SK-N-SH (cell line): Measurements from ENCODE around the gene PPM1E.

Source experiments
- CHD2 ChIP-seq: fragments of 150-350 bp; IDR thresholded peaks from 2 replicates; pipeline ENCODE4 v1.6.1; 2018; ENCODE audit warnings: low read length; ENCODE audit not compliant: partially characterized antibody
- EP300 ChIP-seq, 2 experiments: IDR thresholded peaks; 2 replicates each; pipeline versions ENCODE4 v1.4.0 to v1.6.1; 2012; ENCODE audit warnings: borderline replicate concordance in 1 of 2, low read depth in 1 of 2, low read length in 1 of 2
- EZH2phosphoT487 ChIP-seq: fragments of 200-600 bp; sonication (generic); IDR thresholded peaks from 2 replicates; pipeline ENCODE4 v1.6.1; 2017; ENCODE audit warnings: low read depth, mixed run types, mild to moderate bottlenecking, antibody characterized with exemption, moderate library complexity, borderline replicate concordance
- POLR2AphosphoS5 ChIP-seq: IDR thresholded peaks from 2 replicates; pipeline ENCODE4 v1.6.1; 2012; ENCODE audit warnings: low read depth, low read length
- RAD21 ChIP-seq: IDR thresholded peaks from 2 replicates; pipeline ENCODE4 v1.6.1; 2012; ENCODE audit warnings: mild to moderate bottlenecking, low read length
- RFX5 ChIP-seq: IDR thresholded peaks from 2 replicates; pipeline ENCODE4 v1.6.1; 2012; ENCODE audit warnings: mild to moderate bottlenecking, improper control_type of control experiment, low read length
- TAF1 ChIP-seq: IDR thresholded peaks from 2 replicates; pipeline ENCODE4 v1.6.1; 2012; ENCODE audit warnings: low read depth, mild to moderate bottlenecking, low read length, moderate library complexity, borderline replicate concordance
- TEAD4 ChIP-seq: IDR thresholded peaks from 2 replicates; pipeline ENCODE4 v1.4.0; 2012; ENCODE audit warnings: mild to moderate bottlenecking, borderline replicate concordance; ENCODE audit not compliant: insufficient read depth
- YY1 ChIP-seq: IDR thresholded peaks from 2 replicates; pipeline ENCODE4 v1.4.0; 2012; ENCODE audit warnings: low read depth, mild to moderate bottlenecking
- TF ChIP-seq, protein P1 (sequence below): IDR thresholded peaks from 2 replicates; pipeline ENCODE4 v1.4.0; 2012; ENCODE audit warnings: low read depth
- TF ChIP-seq, protein P2 (sequence below): fragments of 200-600 bp; sonication (generic); IDR thresholded peaks from 2 replicates; pipeline ENCODE4 v1.6.1; 2017; ENCODE audit warnings: antibody characterized with exemption, mild to moderate bottlenecking, moderate library complexity
- TF ChIP-seq, protein P3 (sequence below): IDR thresholded peaks from 2 replicates; pipeline ENCODE4 v1.6.1; 2012; ENCODE audit warnings: mild to moderate bottlenecking, low read depth, low read length, moderate library complexity
- TF ChIP-seq, protein P4 (sequence below): fragments of 150-350 bp; IDR thresholded peaks from 2 replicates; pipeline ENCODE4 v1.6.1; 2017; ENCODE audit warnings: antibody characterized with exemption, low read length, low read depth, borderline replicate concordance

DNA sequence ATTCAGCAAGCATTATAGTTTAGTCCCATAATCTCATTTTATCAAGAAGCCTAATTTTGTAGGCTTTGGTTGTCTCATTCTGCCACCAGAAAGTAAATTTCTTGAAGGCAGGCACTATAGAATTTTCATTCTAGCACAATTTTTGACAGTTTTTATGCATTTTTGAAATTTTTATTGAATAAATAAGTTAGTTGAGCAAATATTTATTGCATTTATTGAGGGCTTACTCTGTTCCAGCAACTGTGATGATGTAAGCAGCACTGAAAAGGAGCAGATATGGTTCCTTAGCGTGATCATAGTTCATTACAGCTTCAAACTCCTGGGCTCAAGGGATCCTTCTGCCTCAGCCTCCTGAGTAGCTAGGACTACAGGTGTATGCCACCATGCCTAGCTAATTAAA is 34.2 kb downstream of the PPM1E start:
- TF ChIP-seq, protein P1, sequence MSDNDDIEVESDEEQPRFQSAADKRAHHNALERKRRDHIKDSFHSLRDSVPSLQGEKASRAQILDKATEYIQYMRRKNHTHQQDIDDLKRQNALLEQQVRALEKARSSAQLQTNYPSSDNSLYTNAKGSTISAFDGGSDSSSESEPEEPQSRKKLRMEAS = no peak
- TF ChIP-seq, protein P2, sequence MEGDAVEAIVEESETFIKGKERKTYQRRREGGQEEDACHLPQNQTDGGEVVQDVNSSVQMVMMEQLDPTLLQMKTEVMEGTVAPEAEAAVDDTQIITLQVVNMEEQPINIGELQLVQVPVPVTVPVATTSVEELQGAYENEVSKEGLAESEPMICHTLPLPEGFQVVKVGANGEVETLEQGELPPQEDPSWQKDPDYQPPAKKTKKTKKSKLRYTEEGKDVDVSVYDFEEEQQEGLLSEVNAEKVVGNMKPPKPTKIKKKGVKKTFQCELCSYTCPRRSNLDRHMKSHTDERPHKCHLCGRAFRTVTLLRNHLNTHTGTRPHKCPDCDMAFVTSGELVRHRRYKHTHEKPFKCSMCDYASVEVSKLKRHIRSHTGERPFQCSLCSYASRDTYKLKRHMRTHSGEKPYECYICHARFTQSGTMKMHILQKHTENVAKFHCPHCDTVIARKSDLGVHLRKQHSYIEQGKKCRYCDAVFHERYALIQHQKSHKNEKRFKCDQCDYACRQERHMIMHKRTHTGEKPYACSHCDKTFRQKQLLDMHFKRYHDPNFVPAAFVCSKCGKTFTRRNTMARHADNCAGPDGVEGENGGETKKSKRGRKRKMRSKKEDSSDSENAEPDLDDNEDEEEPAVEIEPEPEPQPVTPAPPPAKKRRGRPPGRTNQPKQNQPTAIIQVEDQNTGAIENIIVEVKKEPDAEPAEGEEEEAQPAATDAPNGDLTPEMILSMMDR = no peak
- TF ChIP-seq, protein P3, sequence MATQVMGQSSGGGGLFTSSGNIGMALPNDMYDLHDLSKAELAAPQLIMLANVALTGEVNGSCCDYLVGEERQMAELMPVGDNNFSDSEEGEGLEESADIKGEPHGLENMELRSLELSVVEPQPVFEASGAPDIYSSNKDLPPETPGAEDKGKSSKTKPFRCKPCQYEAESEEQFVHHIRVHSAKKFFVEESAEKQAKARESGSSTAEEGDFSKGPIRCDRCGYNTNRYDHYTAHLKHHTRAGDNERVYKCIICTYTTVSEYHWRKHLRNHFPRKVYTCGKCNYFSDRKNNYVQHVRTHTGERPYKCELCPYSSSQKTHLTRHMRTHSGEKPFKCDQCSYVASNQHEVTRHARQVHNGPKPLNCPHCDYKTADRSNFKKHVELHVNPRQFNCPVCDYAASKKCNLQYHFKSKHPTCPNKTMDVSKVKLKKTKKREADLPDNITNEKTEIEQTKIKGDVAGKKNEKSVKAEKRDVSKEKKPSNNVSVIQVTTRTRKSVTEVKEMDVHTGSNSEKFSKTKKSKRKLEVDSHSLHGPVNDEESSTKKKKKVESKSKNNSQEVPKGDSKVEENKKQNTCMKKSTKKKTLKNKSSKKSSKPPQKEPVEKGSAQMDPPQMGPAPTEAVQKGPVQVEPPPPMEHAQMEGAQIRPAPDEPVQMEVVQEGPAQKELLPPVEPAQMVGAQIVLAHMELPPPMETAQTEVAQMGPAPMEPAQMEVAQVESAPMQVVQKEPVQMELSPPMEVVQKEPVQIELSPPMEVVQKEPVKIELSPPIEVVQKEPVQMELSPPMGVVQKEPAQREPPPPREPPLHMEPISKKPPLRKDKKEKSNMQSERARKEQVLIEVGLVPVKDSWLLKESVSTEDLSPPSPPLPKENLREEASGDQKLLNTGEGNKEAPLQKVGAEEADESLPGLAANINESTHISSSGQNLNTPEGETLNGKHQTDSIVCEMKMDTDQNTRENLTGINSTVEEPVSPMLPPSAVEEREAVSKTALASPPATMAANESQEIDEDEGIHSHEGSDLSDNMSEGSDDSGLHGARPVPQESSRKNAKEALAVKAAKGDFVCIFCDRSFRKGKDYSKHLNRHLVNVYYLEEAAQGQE = no peak
- no peak for TF ChIP-seq EZH2phosphoT487
- TF ChIP-seq TAF1 = no peak
- no peak for TF ChIP-seq POLR2AphosphoS5
- no peak for TF ChIP-seq CHD2
- no peak for TF ChIP-seq RFX5
- no peak for TF ChIP-seq YY1
- TF ChIP-seq EP300 (IDR thresholded peaks at IDR 0.05; ENCODE audit: borderline replicate concordance in 1 of 2, low read depth in 1 of 2, low read length in 1 of 2) = no peak
- TF ChIP-seq TEAD4 = no peak
- no peak for TF ChIP-seq RAD21
- TF ChIP-seq, protein P4, sequence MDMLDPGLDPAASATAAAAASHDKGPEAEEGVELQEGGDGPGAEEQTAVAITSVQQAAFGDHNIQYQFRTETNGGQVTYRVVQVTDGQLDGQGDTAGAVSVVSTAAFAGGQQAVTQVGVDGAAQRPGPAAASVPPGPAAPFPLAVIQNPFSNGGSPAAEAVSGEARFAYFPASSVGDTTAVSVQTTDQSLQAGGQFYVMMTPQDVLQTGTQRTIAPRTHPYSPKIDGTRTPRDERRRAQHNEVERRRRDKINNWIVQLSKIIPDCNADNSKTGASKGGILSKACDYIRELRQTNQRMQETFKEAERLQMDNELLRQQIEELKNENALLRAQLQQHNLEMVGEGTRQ = no peak
